Skeletal muscle tissue (tissue), 4 donors: ENCODE measurements around the gene HHLA2. TPM values are rescaled to one million over a fixed set of nuclear protein-coding genes. Genes with fewer than 3 reads are reported as not detected.

Experiments
- H3K27ac ChIP-seq: one replicate; pipeline ENCODE4 v1.7.0; 2013; ENCODE audit warnings: mild to moderate bottlenecking, low read depth, low read length, inconsistent platforms
- H3K27me3 ChIP-seq, 3 donors: one replicate each; pipeline ENCODE4 v1.7.0; 2013; ENCODE audit warnings: low read length in 3 of 3; ENCODE audit not compliant: control insufficient read depth in 3 of 3, insufficient read depth in 3 of 3
- H3K36me3 ChIP-seq, 3 donors: one replicate each; pipeline ENCODE4 v1.7.0; 2013; ENCODE audit warnings: low read length in 3 of 3; ENCODE audit not compliant: control insufficient read depth in 3 of 3, insufficient read depth in 3 of 3
- H3K4me1 ChIP-seq, 3 donors: one replicate each; pipeline ENCODE4 v1.7.0; 2013; ENCODE audit warnings: low read length in 3 of 3, mild to moderate bottlenecking in 3 of 3; ENCODE audit not compliant: control insufficient read depth in 3 of 3, insufficient read depth in 3 of 3
- H3K4me3 ChIP-seq, 3 donors: one replicate each; pipeline ENCODE4 v1.7.0; 2013; ENCODE audit warnings: low read length in 3 of 3
- H3K9ac ChIP-seq, 3 donors: one replicate each; pipeline ENCODE4 v1.7.0; 2013; ENCODE audit warnings: low read length in 3 of 3, mild to moderate bottlenecking in 3 of 3, moderate library complexity in 2 of 3, low read depth in 1 of 3
- H3K9me3 ChIP-seq, 3 donors: one replicate each; pipeline ENCODE4 v1.7.0; 2013; ENCODE audit warnings: low read length in 3 of 3; ENCODE audit not compliant: control insufficient read depth in 3 of 3
- total RNA-seq: library from RNA; depleted of rRNA; stranded (reverse); fragments of >200 nt; gene quantifications from one replicate; pipeline ENCODE4 v1.2.3, GENCODE V29; 2014
- donor health status: Osteomylitis.

Gene HHLA2
- total RNA-seq, 1 donor from 2014 or later = not detected

DNA sequence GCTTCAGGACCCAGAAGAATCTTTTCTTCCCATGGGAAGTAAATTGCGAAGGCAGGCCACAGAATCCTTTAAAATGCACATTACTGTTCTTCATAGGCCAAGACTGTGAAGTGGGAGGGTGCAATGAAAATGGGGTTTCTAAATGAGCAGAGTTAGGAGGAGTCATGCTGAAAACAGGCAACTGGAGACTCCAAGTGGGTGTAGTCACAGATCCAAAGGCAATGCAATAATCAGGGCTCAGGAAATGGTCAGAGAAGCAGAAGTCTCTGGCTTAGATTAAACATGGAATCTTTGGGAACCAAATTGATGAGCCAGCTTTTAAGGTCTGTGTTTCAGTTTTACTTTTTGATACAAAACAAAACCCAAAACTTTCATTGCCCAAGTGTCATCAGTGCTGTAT, 37.6 kb downstream of the HHLA2 start:
- H3K4me3 ChIP-seq = no peak overlapping the region
- H3K27ac ChIP-seq = no peak overlapping the region
- H3K9ac ChIP-seq = no peak overlapping the region
- H3K4me1 ChIP-seq = peaks cover 0 to 10% (median 0%) of the 10 kb centered on the region in 3 donors
- no peaks in the 10 kb centered on the region for H3K9me3 ChIP-seq
- H3K27me3 ChIP-seq = no peaks in the 10 kb centered on the region
- H3K36me3 ChIP-seq = no peaks in the 10 kb centered on the region

DNA sequence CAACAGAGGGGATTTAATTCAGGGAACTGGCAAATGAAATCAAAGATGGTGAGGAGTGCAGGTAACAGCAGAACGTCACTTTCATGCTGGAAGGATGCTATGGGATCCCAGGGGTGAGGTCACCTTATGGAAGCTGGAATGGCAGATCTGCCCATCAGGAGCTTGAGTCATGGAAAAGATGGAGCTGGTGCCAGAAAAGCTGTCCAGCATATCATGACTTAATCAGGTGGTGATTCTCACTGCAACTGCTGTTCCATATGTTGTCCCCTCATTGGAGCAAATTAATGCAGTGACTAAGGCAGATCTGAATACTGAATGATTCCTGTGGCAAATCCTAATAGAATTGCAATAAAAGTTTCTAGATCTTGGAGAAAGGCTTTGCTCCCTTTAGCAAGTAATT, 38.4 kb downstream of the HHLA2 start:
- Histone ChIP-seq H3K4me1 (peaks cover 0 to 3% (median 0%) of the 10 kb centered on the region in 3 donors), H3K36me3 (no peaks in the 10 kb centered on the region), H3K27me3 (no peaks in the 10 kb centered on the region), H3K9ac (no peak overlapping the region), H3K4me3 (no peak overlapping the region), H3K27ac (no peak overlapping the region), H3K9me3 (no peaks in the 10 kb centered on the region)

GRCh38 chr3:108338901-108339545, 42.7 kb downstream of the HHLA2 start:
- no peaks in the 10 kb centered on the region for H3K9me3 ChIP-seq
- H3K27me3 ChIP-seq = no peaks in the 10 kb centered on the region
- H3K9ac ChIP-seq = no peak overlapping the region
- H3K4me3 ChIP-seq = no peak overlapping the region
- H3K27ac ChIP-seq = no peak overlapping the region
- no peaks in the 10 kb centered on the region for H3K4me1 ChIP-seq
- H3K36me3 ChIP-seq = no peaks in the 10 kb centered on the region

- no peak overlapping the region for H3K9ac ChIP-seq
- H3K27me3 ChIP-seq = no peaks in the 10 kb centered on the region
- no peak overlapping the region for H3K27ac ChIP-seq
- H3K4me3 ChIP-seq = no peak overlapping the region
- no peaks in the 10 kb centered on the region for H3K4me1 ChIP-seq
- H3K36me3 ChIP-seq = no peaks in the 10 kb centered on the region
- H3K9me3 ChIP-seq = no peaks in the 10 kb centered on the region
Observed at GRCh38 chr3:108341911-108342310, 45.6 kb downstream of the HHLA2 start.

- no peak overlapping the region for H3K4me3 ChIP-seq
- no peaks in the 10 kb centered on the region for H3K4me1 ChIP-seq
- no peak overlapping the region for H3K27ac ChIP-seq
- H3K9ac ChIP-seq = no peak overlapping the region
- H3K27me3 ChIP-seq = no peaks in the 10 kb centered on the region
- no peaks in the 10 kb centered on the region for H3K36me3 ChIP-seq
- no peaks in the 10 kb centered on the region for H3K9me3 ChIP-seq
Observed at GRCh38 chr3:108342837-108343486, 46.6 kb downstream of the HHLA2 start.

DNA sequence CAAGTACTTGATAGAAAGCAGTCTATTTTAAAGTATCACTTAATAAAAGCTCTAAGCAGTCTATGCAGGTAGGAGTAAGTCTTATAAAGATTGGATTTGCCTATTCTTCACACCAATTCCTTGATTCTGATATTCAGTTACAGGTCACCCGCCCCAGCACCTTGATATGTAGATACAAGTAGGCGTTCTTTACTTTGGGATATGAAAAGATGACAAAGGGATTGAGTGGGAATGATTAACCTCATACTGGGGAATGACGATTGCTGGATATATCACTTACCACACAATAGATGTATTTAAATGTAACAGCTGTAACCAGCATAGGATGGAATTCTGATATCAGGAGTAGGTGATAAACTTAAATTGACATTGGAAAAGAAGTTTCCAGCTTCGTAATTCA, 47.1 kb downstream of the HHLA2 start:
- H3K9me3 ChIP-seq = no peaks in the 10 kb centered on the region
- no peak overlapping the region for H3K4me3 ChIP-seq
- H3K36me3 ChIP-seq = no peaks in the 10 kb centered on the region
- no peak overlapping the region for H3K27ac ChIP-seq
- H3K27me3 ChIP-seq = no peaks in the 10 kb centered on the region
- no peaks in the 10 kb centered on the region for H3K4me1 ChIP-seq
- no peak overlapping the region for H3K9ac ChIP-seq

GRCh38 chr3:108345492-108346205, 49.3 kb downstream of the HHLA2 start:
- Histone ChIP-seq H3K4me3 (no peak overlapping the region), H3K4me1 (no peaks in the 10 kb centered on the region), H3K9ac (no peak overlapping the region), H3K9me3 (no peaks in the 10 kb centered on the region), H3K36me3 (no peaks in the 10 kb centered on the region), H3K27me3 (no peaks in the 10 kb centered on the region), H3K27ac (no peak overlapping the region)

- Histone ChIP-seq H3K27ac (no peak overlapping the region), H3K9me3 (no peaks in the 10 kb centered on the region), H3K4me1 (no peaks in the 10 kb centered on the region), H3K9ac (no peak overlapping the region), H3K4me3 (no peak overlapping the region), H3K36me3 (no peaks in the 10 kb centered on the region), H3K27me3 (no peaks in the 10 kb centered on the region)
Observed at GRCh38 chr3:108346301-108347227, 50.2 kb downstream of the HHLA2 start.

DNA sequence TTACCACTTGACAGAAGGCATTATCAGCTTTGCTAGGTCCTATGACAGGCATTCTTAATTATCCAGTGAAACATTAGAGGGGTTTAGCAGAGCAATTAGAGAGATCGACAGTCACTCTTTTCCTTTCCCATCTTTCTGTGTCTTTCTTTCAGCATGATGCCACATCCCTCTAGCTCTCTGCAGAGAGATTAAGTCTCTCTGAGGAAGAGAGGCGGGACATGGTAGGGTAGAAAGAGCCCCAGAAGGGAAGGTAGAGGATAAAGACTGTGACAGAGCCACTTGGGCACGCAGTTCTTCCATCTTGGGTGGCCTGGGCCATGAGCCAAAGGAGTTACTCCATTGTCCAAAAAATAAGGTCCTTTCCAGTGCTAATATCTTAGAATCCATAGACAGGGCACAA, 55.8 kb downstream of the HHLA2 start:
- H3K9ac ChIP-seq = no peak overlapping the region
- H3K27ac ChIP-seq = no peak overlapping the region
- H3K9me3 ChIP-seq = no peaks in the 10 kb centered on the region
- H3K4me1 ChIP-seq = no peaks in the 10 kb centered on the region
- no peaks in the 10 kb centered on the region for H3K36me3 ChIP-seq
- H3K4me3 ChIP-seq = no peak overlapping the region
- no peaks in the 10 kb centered on the region for H3K27me3 ChIP-seq
